C4-2B (cell line): ENCODE data around the gene NEDD4L.

Experiments used
- ZFX ChIP-seq: fragments of 450-650 bp; IDR thresholded peaks from 2 replicates; pipeline ENCODE4 v1.6.1; 2017
- TF ChIP-seq, protein P1 (sequence below): fragments of 450-650 bp; conservative IDR thresholded peaks from 2 replicates; pipeline ENCODE4 v1.5.1; 2017; ENCODE audit warnings: mild to moderate bottlenecking

DNA sequence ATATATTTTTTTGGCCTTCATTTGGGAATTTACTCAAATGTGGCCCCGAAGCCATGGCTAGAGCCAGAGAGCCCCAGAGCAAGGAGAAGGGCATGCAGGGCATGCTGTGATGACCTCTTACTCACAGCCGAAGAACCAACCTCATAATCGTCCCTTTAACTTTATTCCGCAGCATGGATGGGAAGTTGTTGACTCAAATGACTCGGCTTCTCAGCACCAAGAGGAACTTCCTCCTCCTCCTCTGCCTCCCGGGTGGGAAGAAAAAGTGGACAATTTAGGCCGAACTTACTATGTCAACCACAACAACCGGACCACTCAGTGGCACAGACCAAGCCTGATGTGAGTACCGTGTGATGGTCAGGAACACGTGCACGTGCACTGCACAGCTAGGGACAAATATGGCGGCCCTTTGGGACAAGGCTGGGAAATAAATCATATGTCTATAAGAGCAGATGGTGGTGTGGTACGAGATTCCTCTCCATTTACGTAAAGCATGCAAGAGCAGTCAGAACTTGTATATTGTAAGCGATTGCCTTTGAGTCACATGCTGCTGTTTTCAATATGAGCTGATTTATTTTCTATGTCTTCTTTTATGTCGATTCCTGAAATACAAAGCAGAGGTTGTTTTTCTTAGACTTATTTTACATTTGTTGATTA is 280.9 kb downstream of the NEDD4L start:
- TF ChIP-seq, protein P1, sequence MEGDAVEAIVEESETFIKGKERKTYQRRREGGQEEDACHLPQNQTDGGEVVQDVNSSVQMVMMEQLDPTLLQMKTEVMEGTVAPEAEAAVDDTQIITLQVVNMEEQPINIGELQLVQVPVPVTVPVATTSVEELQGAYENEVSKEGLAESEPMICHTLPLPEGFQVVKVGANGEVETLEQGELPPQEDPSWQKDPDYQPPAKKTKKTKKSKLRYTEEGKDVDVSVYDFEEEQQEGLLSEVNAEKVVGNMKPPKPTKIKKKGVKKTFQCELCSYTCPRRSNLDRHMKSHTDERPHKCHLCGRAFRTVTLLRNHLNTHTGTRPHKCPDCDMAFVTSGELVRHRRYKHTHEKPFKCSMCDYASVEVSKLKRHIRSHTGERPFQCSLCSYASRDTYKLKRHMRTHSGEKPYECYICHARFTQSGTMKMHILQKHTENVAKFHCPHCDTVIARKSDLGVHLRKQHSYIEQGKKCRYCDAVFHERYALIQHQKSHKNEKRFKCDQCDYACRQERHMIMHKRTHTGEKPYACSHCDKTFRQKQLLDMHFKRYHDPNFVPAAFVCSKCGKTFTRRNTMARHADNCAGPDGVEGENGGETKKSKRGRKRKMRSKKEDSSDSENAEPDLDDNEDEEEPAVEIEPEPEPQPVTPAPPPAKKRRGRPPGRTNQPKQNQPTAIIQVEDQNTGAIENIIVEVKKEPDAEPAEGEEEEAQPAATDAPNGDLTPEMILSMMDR: no peak
- TF ChIP-seq ZFX: no peak
